HFF-Myc (cell line): ENCODE measurements around the gene RETREG3.
A peak's percentile ranks its signal among the peaks of the same experiment; 100 is the strongest.
"Not testable (repeated sequence)": the region's sequence is repeated elsewhere in the genome, so short reads cannot be mapped to it uniquely, and the experiment has no call there.

Experiments used
- DNase-seq: peaks from one replicate; pipeline ENCODE4 v3.0.0-alpha.2; 2011; ENCODE audit warnings: low read depth; ENCODE audit errors: extremely low read depth
- H3K4me3 ChIP-seq: replicated peaks from 2 replicates; pipeline ENCODE4 v1.5.1; 2011; ENCODE audit warnings: low read depth, mild to moderate bottlenecking, control low read depth, low read length
- CTCF ChIP-seq: IDR thresholded peaks from 2 replicates; pipeline ENCODE4 v1.5.1; 2012; ENCODE audit warnings: mild to moderate bottlenecking, low read depth, low read length, control low read depth; ENCODE audit errors: missing control alignments

The RETREG3 gene

DNA sequence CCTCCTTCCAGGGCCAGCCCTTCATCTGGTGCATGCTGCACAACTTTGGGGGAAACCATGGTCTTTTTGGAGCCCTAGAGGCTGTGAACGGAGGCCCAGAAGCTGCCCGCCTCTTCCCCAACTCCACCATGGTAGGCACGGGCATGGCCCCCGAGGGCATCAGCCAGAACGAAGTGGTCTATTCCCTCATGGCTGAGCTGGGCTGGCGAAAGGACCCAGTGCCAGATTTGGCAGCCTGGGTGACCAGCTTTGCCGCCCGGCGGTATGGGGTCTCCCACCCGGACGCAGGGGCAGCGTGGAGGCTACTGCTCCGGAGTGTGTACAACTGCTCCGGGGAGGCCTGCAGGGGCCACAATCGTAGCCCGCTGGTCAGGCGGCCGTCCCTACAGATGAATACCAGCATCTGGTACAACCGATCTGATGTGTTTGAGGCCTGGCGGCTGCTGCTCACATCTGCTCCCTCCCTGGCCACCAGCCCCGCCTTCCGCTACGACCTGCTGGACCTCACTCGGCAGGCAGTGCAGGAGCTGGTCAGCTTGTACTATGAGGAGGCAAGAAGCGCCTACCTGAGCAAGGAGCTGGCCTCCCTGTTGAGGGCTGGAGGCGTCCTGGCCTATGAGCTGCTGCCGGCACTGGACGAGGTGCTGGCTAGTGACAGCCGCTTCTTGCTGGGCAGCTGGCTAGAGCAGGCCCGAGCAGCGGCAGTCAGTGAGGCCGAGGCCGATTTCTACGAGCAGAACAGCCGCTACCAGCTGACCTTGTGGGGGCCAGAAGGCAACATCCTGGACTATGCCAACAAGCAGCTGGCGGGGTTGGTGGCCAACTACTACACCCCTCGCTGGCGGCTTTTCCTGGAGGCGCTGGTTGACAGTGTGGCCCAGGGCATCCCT is 65.7 kb downstream of the RETREG3 start:
- DNase-seq = no peak
- no peak for TF ChIP-seq CTCF
- no peak overlapping the region for H3K4me3 ChIP-seq

DNA sequence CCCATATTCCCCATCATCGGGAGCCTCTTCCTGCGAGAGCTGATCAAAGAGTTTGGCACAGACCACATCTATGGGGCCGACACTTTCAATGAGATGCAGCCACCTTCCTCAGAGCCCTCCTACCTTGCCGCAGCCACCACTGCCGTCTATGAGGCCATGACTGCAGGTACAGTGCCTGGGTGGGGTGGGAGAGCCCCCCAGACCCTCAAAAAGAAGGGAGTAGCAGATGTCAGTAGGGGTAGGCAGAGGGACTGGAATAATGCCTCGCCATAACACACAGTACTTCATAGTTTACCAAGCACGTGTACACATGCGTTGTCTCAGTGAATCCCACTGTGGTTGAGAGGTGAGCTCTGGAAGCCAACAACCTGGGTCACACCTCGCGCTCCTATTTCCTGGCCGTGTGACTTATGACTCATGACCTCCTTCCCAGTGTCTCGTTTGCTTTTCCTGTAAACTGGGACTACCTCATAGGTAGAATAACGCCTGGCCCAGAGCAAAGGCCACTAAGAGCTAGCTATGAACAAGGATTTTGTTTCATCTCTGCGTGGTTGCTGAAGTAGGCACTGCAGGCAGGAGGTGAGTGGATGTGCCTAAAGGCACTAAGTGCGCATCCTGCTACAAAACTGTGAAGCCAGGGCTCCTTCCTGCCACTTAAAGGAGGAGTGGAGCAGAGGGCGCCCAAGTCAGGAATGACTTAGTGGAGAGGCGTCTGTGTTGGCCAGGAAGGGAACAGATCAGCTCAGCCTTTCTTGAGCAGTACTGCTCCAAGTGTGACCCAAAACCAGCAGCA is 67.9 kb downstream of the RETREG3 start:
- no peak for TF ChIP-seq CTCF
- DNase-seq = no peak
- no peak overlapping the region for H3K4me3 ChIP-seq

GRCh38 chr17:42540558-42540957 is 68.6 kb downstream of the RETREG3 start:
- H3K4me3 ChIP-seq, DNase-seq: not testable (repeated sequence)

- TF ChIP-seq CTCF = no peak
- no peak for DNase-seq
- no peak overlapping the region for H3K4me3 ChIP-seq
These were observed 70.7 kb downstream of the RETREG3 start for GRCh38 chr17:42538482-42538881.

- DNase-seq = no peak
- TF ChIP-seq CTCF = no peak
- H3K4me3 ChIP-seq = no peak overlapping the region
These were observed 71.2 kb downstream of the RETREG3 start for GRCh38 chr17:42537826-42538451.

DNA sequence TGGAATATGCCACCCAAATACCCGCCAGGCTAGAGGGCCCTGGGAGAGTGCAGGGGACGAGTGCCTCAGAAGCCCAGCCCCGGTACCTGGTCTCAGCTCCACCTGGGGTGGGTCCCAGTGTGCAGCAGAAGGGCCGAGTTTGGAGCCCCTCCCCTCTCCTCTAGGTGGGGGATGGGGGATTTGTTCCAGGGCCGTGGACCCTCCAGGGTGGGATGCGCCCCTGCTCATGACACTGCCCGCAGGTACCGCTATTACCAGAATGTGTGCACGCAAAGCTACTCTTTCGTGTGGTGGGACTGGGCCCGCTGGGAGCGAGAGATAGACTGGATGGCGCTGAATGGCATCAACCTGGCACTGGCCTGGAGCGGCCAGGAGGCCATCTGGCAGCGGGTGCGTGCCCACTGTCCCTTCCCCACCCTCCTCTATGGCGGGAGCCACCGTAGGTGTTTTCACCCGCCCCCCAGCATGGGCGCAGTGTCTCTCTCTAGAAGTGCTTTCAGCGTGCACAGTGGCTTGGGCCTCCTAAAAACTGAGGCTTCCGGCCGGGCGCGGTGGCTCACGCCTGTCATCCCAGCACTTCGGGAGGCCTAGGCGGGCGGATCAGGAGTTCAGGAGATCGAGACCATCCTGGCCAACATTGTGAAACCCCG is 71.9 kb downstream of the RETREG3 start:
- TF ChIP-seq CTCF = no peak
- peak overlapping the region; percentile 69 for H3K4me3 ChIP-seq
- DNase-seq = no peak
